ENCODE measurements around the gene ARHGEF19. TPM values are rescaled to one million over a fixed set of nuclear protein-coding genes. Genes with fewer than 3 reads are reported as not detected.
A peak's percentile ranks its signal among the peaks of the same experiment; 100 is the strongest.

Gene ARHGEF19
- total RNA-seq, 4 donors from 2014 or later: 15.8 to 27.1 (median 20.6) TPM

DNA sequence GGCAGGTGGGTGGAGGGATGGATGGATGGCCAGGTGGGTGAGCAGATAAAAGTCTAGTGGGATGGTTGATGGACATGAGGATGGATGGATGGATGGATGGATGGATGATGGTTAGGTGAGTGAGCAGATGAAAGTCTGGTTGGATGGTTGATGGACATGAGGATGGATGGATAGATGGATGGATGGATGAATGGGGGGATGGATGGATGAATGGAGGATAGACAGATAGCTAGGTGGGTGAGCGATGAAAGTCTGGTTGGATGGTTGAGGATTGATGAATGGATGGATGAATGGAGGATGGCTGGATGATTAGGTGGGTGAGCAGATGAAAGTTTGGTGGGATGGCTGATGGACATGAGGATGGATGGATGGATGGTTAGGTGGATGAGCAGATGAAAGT, 9.0 kb upstream of the ARHGEF19 start:
- WGBS, 2 donors: 96 to 98% methylated on average over 1 of the region's 1 CpG
- Histone ChIP-seq H3K4me3 (no peak overlapping the region), H3K27ac (no peak overlapping the region), H3K9me3 (no peaks in the 10 kb centered on the region), H3K27me3 (peaks cover 0 to 11% (median under 1%) of the 10 kb centered on the region in 4 donors), H3K4me1 (peaks cover 6 to 21% (median 8%) of the 10 kb centered on the region in 3 donors), H3K36me3 (no peaks in the 10 kb centered on the region)
- TF ChIP-seq, protein P1, sequence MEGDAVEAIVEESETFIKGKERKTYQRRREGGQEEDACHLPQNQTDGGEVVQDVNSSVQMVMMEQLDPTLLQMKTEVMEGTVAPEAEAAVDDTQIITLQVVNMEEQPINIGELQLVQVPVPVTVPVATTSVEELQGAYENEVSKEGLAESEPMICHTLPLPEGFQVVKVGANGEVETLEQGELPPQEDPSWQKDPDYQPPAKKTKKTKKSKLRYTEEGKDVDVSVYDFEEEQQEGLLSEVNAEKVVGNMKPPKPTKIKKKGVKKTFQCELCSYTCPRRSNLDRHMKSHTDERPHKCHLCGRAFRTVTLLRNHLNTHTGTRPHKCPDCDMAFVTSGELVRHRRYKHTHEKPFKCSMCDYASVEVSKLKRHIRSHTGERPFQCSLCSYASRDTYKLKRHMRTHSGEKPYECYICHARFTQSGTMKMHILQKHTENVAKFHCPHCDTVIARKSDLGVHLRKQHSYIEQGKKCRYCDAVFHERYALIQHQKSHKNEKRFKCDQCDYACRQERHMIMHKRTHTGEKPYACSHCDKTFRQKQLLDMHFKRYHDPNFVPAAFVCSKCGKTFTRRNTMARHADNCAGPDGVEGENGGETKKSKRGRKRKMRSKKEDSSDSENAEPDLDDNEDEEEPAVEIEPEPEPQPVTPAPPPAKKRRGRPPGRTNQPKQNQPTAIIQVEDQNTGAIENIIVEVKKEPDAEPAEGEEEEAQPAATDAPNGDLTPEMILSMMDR (IDR thresholded peaks at IDR 0.05): no peak
- no peak for TF ChIP-seq POLR2A (IDR thresholded peaks at IDR 0.05)
- no peak for DNase-seq
- intact Hi-C loops (cut with DNase I): no loop called here

DNA sequence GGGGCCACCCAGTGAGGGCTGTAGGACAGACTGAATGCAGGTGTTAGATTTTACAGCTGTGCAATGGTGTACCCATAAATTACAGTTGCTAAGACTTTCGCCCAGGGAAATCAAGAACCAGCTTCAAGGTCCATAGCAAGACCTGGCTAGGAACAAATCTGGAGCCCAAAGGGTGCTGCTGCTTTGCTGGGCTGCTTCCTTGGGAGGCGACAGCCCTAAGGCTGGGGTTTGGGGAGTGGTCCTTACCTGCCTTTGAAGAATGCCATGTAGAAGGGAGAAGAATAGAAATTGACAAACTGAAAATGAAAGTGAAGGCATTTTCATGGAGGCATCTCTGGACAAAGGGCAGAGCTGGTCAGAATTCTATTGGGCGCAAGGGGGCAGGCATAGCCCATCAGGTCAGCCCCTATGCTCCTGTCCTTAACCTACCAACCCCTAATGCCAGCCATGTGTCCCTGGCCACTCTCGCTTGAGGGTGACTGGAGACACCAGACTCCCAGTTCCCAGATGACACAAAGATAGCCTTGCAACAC, 7.6 kb upstream of the ARHGEF19 start:
- Histone ChIP-seq H3K27me3 (no peaks in the 10 kb centered on the region), H3K27ac (no peak overlapping the region), H3K9me3 (no peaks in the 10 kb centered on the region), H3K4me3 (no peak overlapping the region), H3K4me1 (peaks cover 13 to 28% (median 14%) of the 10 kb centered on the region in 3 donors), H3K36me3 (no peaks in the 10 kb centered on the region)
- WGBS, 2 donors: 71 to 87% methylated on average over 1 to 4 of the region's 4 CpGs
- no peak for DNase-seq
- TF ChIP-seq, protein P1 (IDR thresholded peaks at IDR 0.05): no peak
- TF ChIP-seq POLR2A (IDR thresholded peaks at IDR 0.05): no peak
- intact Hi-C loops (cut with DNase I): no loop called here

DNA sequence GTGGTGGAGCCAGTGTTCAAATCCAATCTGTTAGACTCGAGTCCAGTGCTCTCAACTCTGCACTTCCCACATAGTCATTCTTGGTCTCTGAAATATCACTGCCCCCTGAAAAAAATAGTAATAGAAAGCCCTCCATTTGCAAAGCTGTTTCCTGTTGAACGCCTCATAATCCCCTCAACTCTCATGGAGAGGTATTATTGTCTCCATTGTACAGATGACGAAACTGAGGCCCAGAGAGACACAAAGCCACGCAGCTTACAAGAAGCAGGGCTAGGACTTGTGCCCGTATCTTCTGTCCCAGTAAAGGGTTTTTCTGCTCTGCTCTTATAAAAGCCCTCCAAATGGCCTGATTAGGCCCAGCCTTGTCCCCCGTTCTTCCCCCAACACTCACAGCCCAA, 6.2 kb upstream of the ARHGEF19 start:
- no peaks in the 10 kb centered on the region for H3K9me3 ChIP-seq
- no peaks in the 10 kb centered on the region for H3K27me3 ChIP-seq
- DNase-seq: no peak
- peaks cover 13 to 40% (median 14%) of the 10 kb centered on the region in 3 donors for H3K4me1 ChIP-seq
- TF ChIP-seq, protein P1 (IDR thresholded peaks at IDR 0.05): no peak
- TF ChIP-seq POLR2A (IDR thresholded peaks at IDR 0.05): no peak
- H3K36me3 ChIP-seq: no peaks in the 10 kb centered on the region
- intact Hi-C loops (cut with DNase I): no loop called here
- peak overlapping the region in 3 of 4 donors; percentile 89 to 96 (median 95) for H3K27ac ChIP-seq
- no peak overlapping the region for H3K4me3 ChIP-seq
- WGBS, 2 donors: 92 to 98% methylated on average over 6 of the region's 6 CpGs

DNA sequence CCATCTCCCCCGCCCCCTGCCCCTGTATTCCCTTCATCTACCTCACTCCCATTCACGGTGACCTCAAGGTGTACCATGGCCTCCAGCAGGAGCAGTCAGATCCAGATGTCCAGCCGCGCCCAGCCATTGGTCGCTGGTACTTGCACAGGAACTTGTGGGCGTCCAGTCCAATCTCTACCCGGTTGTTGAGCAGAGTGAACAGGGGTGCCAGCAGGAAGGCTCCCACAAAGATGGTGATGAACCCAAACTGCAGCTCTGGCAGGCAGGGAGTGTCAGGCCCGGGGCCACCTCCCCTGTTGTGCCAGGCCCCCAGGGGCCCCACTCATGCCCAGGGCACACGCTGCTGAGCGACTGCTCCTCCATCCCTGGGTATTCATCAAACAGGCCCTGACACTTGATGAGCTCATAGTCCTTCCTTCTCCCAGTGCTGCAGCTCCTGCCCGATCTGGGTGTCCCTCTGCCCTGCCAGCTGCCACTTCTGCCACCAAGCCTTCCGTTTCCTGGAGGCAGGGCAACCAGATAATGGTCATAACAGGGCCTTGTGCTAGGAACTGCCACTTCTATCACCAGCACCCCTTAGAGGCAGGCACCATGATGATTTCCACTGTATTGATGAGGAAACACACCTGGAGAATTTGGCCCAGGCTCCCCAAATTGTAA, 5.7 kb upstream of the ARHGEF19 start:
- H3K4me3 ChIP-seq: peak overlapping the region in 3 of 4 donors; percentile 57 to 71 (median 58)
- TF ChIP-seq, protein P1 (IDR thresholded peaks at IDR 0.05): no peak
- TF ChIP-seq POLR2A (IDR thresholded peaks at IDR 0.05): no peak
- no peak for DNase-seq
- 55 to 77% methylated on average over 6 to 8 of the region's 12 CpGs for WGBS, 2 donors
- peaks cover 14 to 45% (median 14%) of the 10 kb centered on the region in 3 donors for H3K4me1 ChIP-seq
- intact Hi-C loops (cut with DNase I): no loop called here
- H3K27ac ChIP-seq: peak overlapping the region; percentile 82 to 96 (median 92)
- H3K27me3 ChIP-seq: no peaks in the 10 kb centered on the region
- H3K36me3 ChIP-seq: no peaks in the 10 kb centered on the region
- H3K9me3 ChIP-seq: no peaks in the 10 kb centered on the region

DNA sequence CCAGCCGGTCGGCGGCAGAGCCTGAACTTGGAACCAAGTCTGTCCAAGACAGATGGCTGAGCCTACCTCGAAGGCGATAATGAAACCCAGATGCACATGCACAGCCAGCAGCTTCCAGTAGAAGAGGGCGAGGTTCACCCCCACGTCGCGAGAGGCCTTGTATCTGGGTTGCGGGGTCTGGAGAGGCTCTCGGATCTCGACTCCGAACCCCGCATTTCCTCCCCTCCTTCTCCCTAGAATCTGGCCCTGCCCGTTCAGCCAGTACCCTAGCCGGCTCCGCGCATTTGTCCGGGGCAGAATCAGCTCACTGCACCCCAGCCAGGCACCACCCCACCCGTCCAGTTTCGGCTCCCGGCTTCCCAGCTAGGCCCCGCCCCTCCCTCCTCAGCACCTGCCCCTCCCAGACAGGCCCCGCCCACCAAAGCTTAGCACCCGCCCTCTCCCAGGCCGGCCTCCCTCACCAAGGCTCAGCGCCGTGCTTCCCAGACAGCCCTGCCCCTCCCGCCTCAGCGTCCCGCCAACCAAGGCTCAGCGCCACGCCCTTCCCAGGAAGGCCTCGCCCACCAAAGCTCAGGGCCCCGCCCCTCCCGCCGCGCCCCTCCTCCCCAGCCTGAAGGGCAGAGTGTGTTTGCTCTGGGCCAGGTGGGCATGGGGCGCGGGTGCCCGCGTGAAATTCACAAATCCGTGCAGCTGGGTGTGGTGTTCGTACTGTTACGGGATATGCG, 4.8 kb upstream of the ARHGEF19 start:
- no peaks in the 10 kb centered on the region for H3K36me3 ChIP-seq
- H3K27me3 ChIP-seq: no peaks in the 10 kb centered on the region
- TF ChIP-seq POLR2A (IDR thresholded peaks at IDR 0.05): peak in 2 of 4 donors; percentile 61 to 79
- TF ChIP-seq, protein P1 (IDR thresholded peaks at IDR 0.05): no peak
- intact Hi-C loops (cut with DNase I): no loop called here
- peak overlapping the region; percentile 82 to 96 (median 92) for H3K27ac ChIP-seq
- H3K4me3 ChIP-seq: peak overlapping the region; percentile 31 to 71 (median 58)
- H3K4me1 ChIP-seq: peaks cover 14 to 54% (median 22%) of the 10 kb centered on the region in 3 donors
- WGBS, 2 donors: 2% methylated on average over 14 to 25 of the region's 46 CpGs
- H3K9me3 ChIP-seq: no peaks in the 10 kb centered on the region
- DNase-seq: peak; percentile 86
